HepG2 (cell line): Measurements from ENCODE around the gene UTS2R. TPM values are rescaled to one million over a fixed set of nuclear protein-coding genes. Genes with fewer than 3 reads are reported as not detected.

Experiments used
- CBFB ChIP-seq: sonication (generic); formaldehyde crosslinking; IDR thresholded peaks from 2 replicates; pipeline ENCODE4 v1.4.0; 2020; ENCODE audit warnings: missing genetic modification reagents
- ELF3 ChIP-seq: IDR thresholded peaks from 2 replicates; pipeline ENCODE4 v1.6.1; 2016; ENCODE audit warnings: missing genetic modification reagents, missing compliant biosample characterization
- HMG20A ChIP-seq: IDR thresholded peaks from 2 replicates; pipeline ENCODE4 v1.6.1; 2016; ENCODE audit warnings: borderline replicate concordance
- JUNB ChIP-seq: sonication (generic); formaldehyde crosslinking; IDR thresholded peaks from 2 replicates; pipeline ENCODE4 v1.8.0; 2022; ENCODE audit warnings: missing genetic modification reagents, mild to moderate bottlenecking, borderline replicate concordance
- MYC ChIP-seq: sonication (generic); formaldehyde crosslinking; IDR thresholded peaks from 2 replicates; pipeline ENCODE4 v1.9.0; 2021; ENCODE audit warnings: missing genetic modification reagents, borderline replicate concordance
- NFKBIZ ChIP-seq: IDR thresholded peaks from 2 replicates; pipeline ENCODE4 v1.6.1; 2018; ENCODE audit warnings: missing genetic modification reagents, missing compliant biosample characterization
- PRPF4 ChIP-seq: fragments of 200-400 bp; formaldehyde crosslinking; IDR thresholded peaks from 2 replicates; pipeline ENCODE4 v1.6.1; 2016; ENCODE audit warnings: low read length, low read depth; ENCODE audit not compliant: poor library complexity, severe bottlenecking
- RBFOX2 ChIP-seq: fragments of 200-400 bp; formaldehyde crosslinking; IDR thresholded peaks from 2 replicates; pipeline ENCODE4 v1.6.1; 2017; ENCODE audit warnings: low read depth, mild to moderate bottlenecking, low read length
- SOX13 ChIP-seq, 3 experiments: fragments of 450-650 bp in 1 of 3; sonication (generic) in 1 of 3; formaldehyde crosslinking in 1 of 3; IDR thresholded peaks in 2 of 3; conservative IDR thresholded peaks in 1 of 3; 2 replicates each; pipeline versions ENCODE4 v1.5.0 to v1.6.1; 2016 to 2020; ENCODE audit warnings: antibody characterized with exemption in 1 of 3, mild to moderate bottlenecking in 1 of 3, missing compliant biosample characterization in 1 of 3, missing genetic modification reagents in 1 of 3, moderate library complexity in 1 of 3
- TOPORS ChIP-seq: sonication (generic); formaldehyde crosslinking; IDR thresholded peaks from 2 replicates; pipeline ENCODE4 v1.8.0; 2023; ENCODE audit warnings: mild to moderate bottlenecking, missing genetic modification reagents
- ZNF350 ChIP-seq: sonication (generic); formaldehyde crosslinking; IDR thresholded peaks from 2 replicates; pipeline ENCODE4 v1.4.0; 2020; ENCODE audit warnings: mild to moderate bottlenecking, low read depth, missing genetic modification reagents, borderline replicate concordance
- ZNF430 ChIP-seq: sonication (generic); formaldehyde crosslinking; IDR thresholded peaks from 2 replicates; pipeline ENCODE4 v1.9.0; 2021; ENCODE audit warnings: mild to moderate bottlenecking, missing genetic modification reagents
- ZNF644 ChIP-seq: IDR thresholded peaks from 2 replicates; pipeline ENCODE4 v1.6.1; 2016; ENCODE audit warnings: low read depth
- ZNF670 ChIP-seq: sonication (generic); formaldehyde crosslinking; IDR thresholded peaks from 2 replicates; pipeline ENCODE4 v1.8.0; 2022; ENCODE audit warnings: mild to moderate bottlenecking, missing genetic modification reagents, borderline replicate concordance
- polyA plus RNA-seq, 8 experiments: library from polyadenylated mRNA; depleted of rRNA in 3 of 8; stranded (reverse) in 7 of 8; unstranded in 1 of 8; fragments of >200 nt; fragmentation: Illumina TruSeq in 4 of 8; extraction: Trizol in 4 of 8; gene quantifications; 2 replicates each; pipeline versions ENCODE4 v1.2.1 to v1.2.3, GENCODE V29; 2011 to 2016; ENCODE audit warnings: low read depth in 4 of 8, missing spikeins in 1 of 8, mixed read lengths in 1 of 8; ENCODE audit not compliant: insufficient read depth in 1 of 8
- total RNA-seq, 5 experiments: library from RNA; depleted of rRNA; stranded (reverse); fragments of >200 nt; fragmentation: Illumina TruSeq; extraction: Trizol; gene quantifications; 2 replicates each; pipeline ENCODE4 v1.2.3, GENCODE V29; 2016; ENCODE audit warnings: low read depth in 1 of 5
- TF ChIP-seq, protein P1 (sequence below), 2 experiments: sonication (generic) in 1 of 2; formaldehyde crosslinking in 1 of 2; IDR thresholded peaks; 2 replicates each; pipeline versions ENCODE4 v1.4.0 to v1.6.1; 2016 to 2020; ENCODE audit warnings: borderline replicate concordance in 1 of 2, low read depth in 1 of 2, mild to moderate bottlenecking in 1 of 2, missing genetic modification reagents in 1 of 2
- TF ChIP-seq, protein P2 (sequence below): fragments of 450-650 bp; IDR thresholded peaks from 2 replicates; pipeline ENCODE4 v1.6.1; 2017; ENCODE audit warnings: mild to moderate bottlenecking
- TF ChIP-seq, protein P3 (sequence below): sonication (generic); formaldehyde crosslinking; IDR thresholded peaks from 2 replicates; pipeline ENCODE4 v1.5.1; 2020; ENCODE audit warnings: mild to moderate bottlenecking, missing genetic modification reagents

Gene UTS2R
- total and polyA plus RNA-seq, 2 of the 13 experiments (the other 11 are each of a cell fraction or from before 2014, with no cell fraction given) = 0.13 to 0.15 TPM

DNA sequence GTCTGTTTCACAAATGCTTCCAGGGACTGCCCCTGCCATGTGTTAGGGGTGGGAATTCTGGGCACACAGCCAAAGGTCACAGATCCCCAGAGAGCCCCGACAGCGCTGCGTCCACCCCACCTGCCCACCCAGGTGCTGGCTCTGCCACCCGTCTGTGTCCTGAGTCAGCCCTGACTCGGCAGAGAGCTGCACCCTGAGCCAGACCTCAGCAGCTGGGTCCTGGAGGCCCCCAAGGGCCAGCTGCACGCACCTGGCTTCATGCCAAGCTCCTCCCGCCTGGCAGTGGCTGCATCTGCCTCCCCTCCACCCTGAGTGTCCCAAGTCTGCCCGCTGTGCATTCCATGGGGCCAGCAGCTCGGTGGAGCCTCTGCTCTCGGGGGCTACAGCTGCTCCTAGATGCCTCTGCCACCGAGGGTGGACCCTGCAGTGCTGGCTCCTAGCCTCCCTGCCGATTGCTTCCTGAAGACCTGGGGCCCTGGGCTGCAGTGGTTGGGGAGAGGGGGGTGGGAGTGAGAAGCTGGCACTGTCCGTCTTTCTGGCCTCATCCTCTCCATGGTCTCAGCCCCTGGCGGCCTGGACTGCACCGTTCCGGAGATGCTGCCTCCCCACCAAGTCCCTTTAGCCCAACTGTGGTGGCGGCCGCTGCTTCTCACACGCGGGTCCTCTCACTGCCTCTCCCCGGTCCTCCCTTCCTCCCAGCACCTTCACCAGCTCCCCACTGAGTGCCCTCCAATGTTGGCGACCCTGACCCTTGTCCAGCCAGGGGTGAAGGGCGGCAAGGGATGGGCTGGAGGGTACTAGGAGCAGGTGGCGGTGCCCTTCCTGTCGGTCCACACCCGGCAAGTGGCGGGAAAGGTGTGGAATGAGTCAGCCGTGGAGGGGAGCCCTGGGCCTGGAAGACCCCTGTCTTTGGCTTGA lies 41.0 kb upstream of the UTS2R start (continued):
- TF ChIP-seq, protein P1, sequence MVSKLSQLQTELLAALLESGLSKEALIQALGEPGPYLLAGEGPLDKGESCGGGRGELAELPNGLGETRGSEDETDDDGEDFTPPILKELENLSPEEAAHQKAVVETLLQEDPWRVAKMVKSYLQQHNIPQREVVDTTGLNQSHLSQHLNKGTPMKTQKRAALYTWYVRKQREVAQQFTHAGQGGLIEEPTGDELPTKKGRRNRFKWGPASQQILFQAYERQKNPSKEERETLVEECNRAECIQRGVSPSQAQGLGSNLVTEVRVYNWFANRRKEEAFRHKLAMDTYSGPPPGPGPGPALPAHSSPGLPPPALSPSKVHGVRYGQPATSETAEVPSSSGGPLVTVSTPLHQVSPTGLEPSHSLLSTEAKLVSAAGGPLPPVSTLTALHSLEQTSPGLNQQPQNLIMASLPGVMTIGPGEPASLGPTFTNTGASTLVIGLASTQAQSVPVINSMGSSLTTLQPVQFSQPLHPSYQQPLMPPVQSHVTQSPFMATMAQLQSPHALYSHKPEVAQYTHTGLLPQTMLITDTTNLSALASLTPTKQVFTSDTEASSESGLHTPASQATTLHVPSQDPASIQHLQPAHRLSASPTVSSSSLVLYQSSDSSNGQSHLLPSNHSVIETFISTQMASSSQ (IDR thresholded peaks at IDR 0.05; ENCODE audit: low read depth) = no peak
- TF ChIP-seq, protein P1 (CRISPR knock-in tag; IDR thresholded peaks at IDR 0.05; ENCODE audit: borderline replicate concordance) = peak; percentile 51
- TF ChIP-seq RBFOX2 (peak; percentile 65), ZNF670 (CRISPR knock-in tag) (peak; percentile 22; the same call in 1 of the 2 replicates), SOX13 (IDR thresholded peaks at IDR 0.05) (no peak), SOX13 (CRISPR knock-in tag; conservative IDR thresholded peaks at IDR 0.05 in 1 of 2, IDR thresholded peaks at IDR 0.05 in 1 of 2) (peak in 1 of 2 experiments; percentile 74; a peak in 1 of 4 replicates), PRPF4 (no peak), NFKBIZ (CRISPR knock-in tag) (0 out of 2 replicates have a peak, but pooled peaks have one; percentile 34), ELF3 (CRISPR knock-in tag) (peak; percentile 32; the same call in 1 of the 2 replicates), ZNF644 (CRISPR knock-in tag) (no peak), TOPORS (CRISPR knock-in tag) (peak; percentile 54; the same call in 1 of the 2 replicates), MYC (peak; percentile 61; the same call in 1 of the 2 replicates), HMG20A (CRISPR knock-in tag) (peak; percentile 31; the same call in 1 of the 2 replicates), ZNF350 (CRISPR knock-in tag) (peak; percentile 69; the same call in 1 of the 2 replicates), CBFB (CRISPR knock-in tag) (no peak), ZNF430 (no peak; the same call in 1 of the 2 replicates), JUNB (CRISPR knock-in tag) (no peak)
- TF ChIP-seq, protein P2, sequence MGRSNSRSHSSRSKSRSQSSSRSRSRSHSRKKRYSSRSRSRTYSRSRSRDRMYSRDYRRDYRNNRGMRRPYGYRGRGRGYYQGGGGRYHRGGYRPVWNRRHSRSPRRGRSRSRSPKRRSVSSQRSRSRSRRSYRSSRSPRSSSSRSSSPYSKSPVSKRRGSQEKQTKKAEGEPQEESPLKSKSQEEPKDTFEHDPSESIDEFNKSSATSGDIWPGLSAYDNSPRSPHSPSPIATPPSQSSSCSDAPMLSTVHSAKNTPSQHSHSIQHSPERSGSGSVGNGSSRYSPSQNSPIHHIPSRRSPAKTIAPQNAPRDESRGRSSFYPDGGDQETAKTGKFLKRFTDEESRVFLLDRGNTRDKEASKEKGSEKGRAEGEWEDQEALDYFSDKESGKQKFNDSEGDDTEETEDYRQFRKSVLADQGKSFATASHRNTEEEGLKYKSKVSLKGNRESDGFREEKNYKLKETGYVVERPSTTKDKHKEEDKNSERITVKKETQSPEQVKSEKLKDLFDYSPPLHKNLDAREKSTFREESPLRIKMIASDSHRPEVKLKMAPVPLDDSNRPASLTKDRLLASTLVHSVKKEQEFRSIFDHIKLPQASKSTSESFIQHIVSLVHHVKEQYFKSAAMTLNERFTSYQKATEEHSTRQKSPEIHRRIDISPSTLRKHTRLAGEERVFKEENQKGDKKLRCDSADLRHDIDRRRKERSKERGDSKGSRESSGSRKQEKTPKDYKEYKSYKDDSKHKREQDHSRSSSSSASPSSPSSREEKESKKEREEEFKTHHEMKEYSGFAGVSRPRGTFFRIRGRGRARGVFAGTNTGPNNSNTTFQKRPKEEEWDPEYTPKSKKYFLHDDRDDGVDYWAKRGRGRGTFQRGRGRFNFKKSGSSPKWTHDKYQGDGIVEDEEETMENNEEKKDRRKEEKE = no peak
- TF ChIP-seq, protein P3, sequence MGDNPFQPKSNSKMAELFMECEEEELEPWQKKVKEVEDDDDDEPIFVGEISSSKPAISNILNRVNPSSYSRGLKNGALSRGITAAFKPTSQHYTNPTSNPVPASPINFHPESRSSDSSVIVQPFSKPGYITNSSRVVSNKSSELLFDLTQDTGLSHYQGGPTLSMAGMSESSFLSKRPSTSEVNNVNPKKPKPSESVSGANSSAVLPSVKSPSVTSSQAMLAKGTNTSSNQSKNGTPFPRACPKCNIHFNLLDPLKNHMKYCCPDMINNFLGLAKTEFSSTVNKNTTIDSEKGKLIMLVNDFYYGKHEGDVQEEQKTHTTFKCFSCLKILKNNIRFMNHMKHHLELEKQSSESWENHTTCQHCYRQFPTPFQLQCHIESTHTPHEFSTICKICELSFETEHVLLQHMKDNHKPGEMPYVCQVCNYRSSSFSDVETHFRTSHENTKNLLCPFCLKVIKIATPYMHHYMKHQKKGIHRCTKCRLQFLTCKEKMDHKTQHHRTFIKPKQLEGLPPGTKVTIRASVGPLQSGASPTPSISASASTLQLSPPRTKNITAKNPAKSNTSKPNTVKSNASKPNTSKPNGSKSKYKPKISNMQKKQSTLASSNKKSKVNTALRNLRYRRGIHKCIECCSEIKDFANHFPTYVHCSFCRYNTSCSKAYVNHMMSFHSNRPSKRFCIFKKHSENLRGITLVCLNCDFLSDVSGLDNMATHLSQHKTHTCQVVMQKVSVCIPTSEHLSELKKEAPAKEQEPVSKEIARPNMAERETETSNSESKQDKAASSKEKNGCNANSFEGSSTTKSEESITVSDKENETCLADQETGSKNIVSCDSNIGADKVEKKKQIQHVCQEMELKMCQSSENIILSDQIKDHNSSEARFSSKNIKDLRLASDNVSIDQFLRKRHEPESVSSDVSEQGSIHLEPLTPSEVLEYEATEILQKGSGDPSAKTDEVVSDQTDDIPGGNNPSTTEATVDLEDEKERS (CRISPR knock-in tag) = 0 out of 2 replicates have a peak, but pooled peaks have one; percentile 63
